GM23338 (cell line): Measurements from ENCODE around the gene UBE2F. TPM values are rescaled to one million over a fixed set of nuclear protein-coding genes. Genes with fewer than 3 reads are reported as not detected.

Source experiments
- ATAC-seq: fragments of 200-7000 bp; cut with Tn5 transposase; 3 replicates; pipeline ENCODE4 v1.9.1; 2020
- DNase-seq: peaks from one replicate; pipeline ENCODE4 v3.0.0-alpha.2; 2015; ENCODE audit warnings: low spot score
- H2AFZ ChIP-seq: fragments of 200-600 bp; sonication (generic); 2 replicates; pipeline ENCODE4 v1.8.0; 2016; ENCODE audit warnings: antibody characterized with exemption, mild to moderate bottlenecking, moderate library complexity
- H3F3A ChIP-seq: fragments of 200-600 bp; sonication (generic); replicated peaks from 2 replicates; pipeline ENCODE4 v1.8.0; 2017; ENCODE audit warnings: antibody characterized with exemption, mixed run types, low read depth
- H3K27ac ChIP-seq: fragments of 200-600 bp; sonication (generic); 2 replicates; pipeline ENCODE4 v1.6.1; 2016; ENCODE audit warnings: low read depth
- H3K27me3 ChIP-seq: fragments of 200-600 bp; sonication (generic); 2 replicates; pipeline ENCODE4 v1.8.0; 2016; ENCODE audit warnings: mild to moderate bottlenecking, mixed run types, moderate library complexity; ENCODE audit not compliant: insufficient read depth
- H3K36me3 ChIP-seq: fragments of 200-600 bp; sonication (generic); 2 replicates; pipeline ENCODE4 v1.8.0; 2016; ENCODE audit warnings: mild to moderate bottlenecking; ENCODE audit not compliant: insufficient read depth
- H3K4me1 ChIP-seq: fragments of 200-600 bp; sonication (generic); 2 replicates; pipeline ENCODE4 v1.8.0; 2016; ENCODE audit warnings: mild to moderate bottlenecking, moderate library complexity; ENCODE audit not compliant: insufficient read depth
- H3K4me2 ChIP-seq: fragments of 200-600 bp; sonication (generic); 2 replicates; pipeline ENCODE4 v1.7.1; 2017; ENCODE audit warnings: mixed run types
- H3K4me3 ChIP-seq: fragments of 200-600 bp; sonication (generic); 2 replicates; pipeline ENCODE4 v1.6.1; 2016; ENCODE audit warnings: mixed run types
- H3K79me2 ChIP-seq: fragments of 200-600 bp; sonication (generic); replicated peaks from 2 replicates; pipeline ENCODE4 v1.8.0; 2017; ENCODE audit warnings: mild to moderate bottlenecking; ENCODE audit not compliant: insufficient read depth
- H3K9me2 ChIP-seq: fragments of 200-600 bp; sonication (generic); 2 replicates; pipeline ENCODE4 v1.8.0; 2017; ENCODE audit not compliant: insufficient read depth
- H4K20me1 ChIP-seq: fragments of 200-600 bp; sonication (generic); replicated peaks from 2 replicates; pipeline ENCODE4 v1.8.0; 2017; ENCODE audit warnings: mild to moderate bottlenecking; ENCODE audit not compliant: insufficient read depth
- H3K27ac Mint-ChIP-seq: 2 replicates; pipeline ENCODE4 v1.8.0; 2020; ENCODE audit warnings: inconsistent platforms, mild to moderate bottlenecking, moderate library complexity, mixed read lengths
- H3K27me3 Mint-ChIP-seq: 3 replicates; pipeline ENCODE4 v1.8.0; 2022; ENCODE audit warnings: low read depth, mild to moderate bottlenecking, moderate library complexity, mixed read lengths, inconsistent platforms; ENCODE audit not compliant: insufficient read depth, poor library complexity
- H3K36me3 Mint-ChIP-seq: 3 replicates; pipeline ENCODE4 v1.8.0; 2021; ENCODE audit warnings: low read depth, mild to moderate bottlenecking, inconsistent platforms, moderate library complexity, mixed read lengths
- H3K4me1 Mint-ChIP-seq: 3 replicates; pipeline ENCODE4 v1.8.0; 2020; ENCODE audit warnings: mild to moderate bottlenecking, inconsistent platforms, mixed read lengths
- H3K4me3 Mint-ChIP-seq: 3 replicates; pipeline ENCODE4 v1.8.0; 2021; ENCODE audit warnings: moderate library complexity, mild to moderate bottlenecking, inconsistent platforms, mixed read lengths
- H3K9me3 Mint-ChIP-seq: 3 replicates; pipeline ENCODE4 v1.8.0; 2020; ENCODE audit warnings: moderate library complexity, mild to moderate bottlenecking, inconsistent platforms, mixed read lengths
- CREB1 ChIP-seq: fragments of 250-450 bp; sonication (Bioruptor Pico); IDR thresholded peaks from 2 replicates; pipeline ENCODE4 v1.5.0; 2020; ENCODE audit warnings: low read depth, mild to moderate bottlenecking, moderate library complexity
- EZH2 ChIP-seq: fragments of 200-600 bp; sonication (generic); IDR thresholded peaks from one replicate; pipeline ENCODE4 v1.8.0; 2017; ENCODE audit warnings: antibody characterized with exemption, mild to moderate bottlenecking, low read depth; ENCODE audit not compliant: unreplicated experiment
- EZH2phosphoT487 ChIP-seq: fragments of 200-600 bp; sonication (generic); IDR thresholded peaks from one replicate; pipeline ENCODE4 v1.8.1; 2018; ENCODE audit warnings: antibody characterized with exemption; ENCODE audit not compliant: unreplicated experiment
- JUNB ChIP-seq: IDR thresholded peaks from one replicate; pipeline ENCODE4 v1.6.1; 2016; ENCODE audit warnings: antibody characterized with exemption; ENCODE audit not compliant: unreplicated experiment
- NANOG ChIP-seq: IDR thresholded peaks from 2 replicates; pipeline ENCODE4 v1.6.1; 2016; ENCODE audit warnings: antibody characterized with exemption, borderline replicate concordance
- POLR2AphosphoS5 ChIP-seq: IDR thresholded peaks from 2 replicates; pipeline ENCODE4 v1.6.1; 2016; ENCODE audit warnings: antibody characterized with exemption, low read depth
- STAT1 ChIP-seq: IDR thresholded peaks from one replicate; pipeline ENCODE4 v1.6.1; 2016; ENCODE audit warnings: antibody characterized with exemption; ENCODE audit not compliant: unreplicated experiment
- ZNF114 ChIP-seq: fragments of 250-450 bp; sonication (Bioruptor Pico); IDR thresholded peaks from 2 replicates; pipeline ENCODE4 v1.5.0; 2020; ENCODE audit warnings: mild to moderate bottlenecking, moderate library complexity
- ZNF331 ChIP-seq: fragments of 250-450 bp; sonication (Bioruptor Pico); IDR thresholded peaks from 2 replicates; pipeline ENCODE4 v1.5.0; 2020; ENCODE audit warnings: low read depth, mild to moderate bottlenecking, moderate library complexity
- polyA plus RNA-seq: library from polyadenylated mRNA; unstranded; fragments of >200 nt; fragmentation: Nextera tagmentation; extraction: Ambion mirVana; gene quantifications from 2 replicates; pipeline ENCODE4 v1.2.1, GENCODE V29; 2016
- total RNA-seq: library from RNA; depleted of rRNA; stranded (reverse); fragments of >200 nt; shearing (Covaris generic); gene quantifications from 2 replicates; pipeline ENCODE4 v1.2.3, GENCODE V29; 2014
- TF ChIP-seq, protein P1 (sequence below), 2 experiments: fragments of 200-600 bp in 1 of 2; sonication (generic) in 1 of 2; conservative IDR thresholded peaks; 2 replicates each; pipeline versions ENCODE4 v1.5.1 to v1.6.1; 2016 to 2017; ENCODE audit warnings: antibody characterized with exemption in 2 of 2, low read depth in 2 of 2, mild to moderate bottlenecking in 2 of 2, moderate library complexity in 1 of 2
- TF ChIP-seq, protein P2 (sequence below): IDR thresholded peaks from 2 replicates; pipeline ENCODE4 v1.6.1; 2016; ENCODE audit warnings: antibody characterized with exemption
- TF ChIP-seq, protein P3 (sequence below): fragments of 250-450 bp; sonication (Bioruptor Pico); IDR thresholded peaks from 2 replicates; pipeline ENCODE4 v1.5.0; 2020; ENCODE audit warnings: mild to moderate bottlenecking, moderate library complexity

Gene UBE2F
- total and polyA plus RNA-seq, 2 experiments from 2014 or later = 98.2 to 106 TPM

DNA sequence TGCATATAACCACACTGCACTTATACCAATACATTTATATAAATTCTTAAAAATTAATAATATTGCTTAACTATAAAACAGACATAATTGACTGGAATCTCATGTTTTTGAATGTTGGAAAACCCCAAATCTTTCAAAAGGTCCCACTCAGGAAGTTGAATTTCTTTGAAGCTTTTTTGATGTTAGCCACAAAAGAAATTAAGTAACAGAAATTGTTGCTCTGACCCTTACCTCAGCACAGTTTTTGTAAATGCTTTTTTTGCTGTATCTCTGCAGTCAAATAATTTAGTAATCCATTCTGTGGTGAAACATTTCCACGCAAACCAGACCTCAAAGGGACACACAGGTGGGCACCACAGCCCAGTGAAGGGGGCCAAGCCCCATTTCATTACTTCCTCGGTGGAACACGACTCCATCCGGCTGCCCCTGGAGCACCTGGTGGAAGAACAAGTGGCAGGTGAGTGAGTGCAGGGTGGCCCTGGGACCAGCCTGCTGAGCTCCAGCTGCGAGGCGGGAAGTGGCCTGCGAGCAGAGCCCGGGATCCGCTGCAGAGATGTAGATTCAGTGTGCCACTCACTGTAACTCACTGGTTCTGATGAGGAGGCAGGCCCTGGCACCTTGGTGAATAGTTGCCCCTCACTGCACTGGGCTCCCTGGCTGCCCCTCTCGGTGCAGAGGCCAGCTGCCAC lies 102.4 kb downstream of the UBE2F start:
- Mint-ChIP-seq H3K4me3 (no peak overlapping the region), H3K9me3 (no peaks in the 10 kb centered on the region), H3K27me3 (peaks cover 4% of the 10 kb centered on the region), H3K36me3 (peaks cover 87% of the 10 kb centered on the region), H3K27ac (no peak overlapping the region), H3K4me1 (no peaks in the 10 kb centered on the region)
- H4K20me1 ChIP-seq = peaks cover 36% of the 10 kb centered on the region
- no peak overlapping the region for H3K4me3 ChIP-seq
- H2AFZ ChIP-seq = no peak overlapping the region
- TF ChIP-seq ZNF114 (no peak), POLR2AphosphoS5 (no peak), ZNF331 (no peak), CREB1 (CRISPR knock-in tag) (no peak), JUNB (no peak), EZH2 (no peak)
- peaks cover 87% of the 10 kb centered on the region for H3K79me2 ChIP-seq
- DNase-seq (no peak), ATAC-seq (no peak)
- no peak overlapping the region for H3K4me2 ChIP-seq
- no peaks in the 10 kb centered on the region for H3K9me2 ChIP-seq
- 0 out of 2 replicates have a peak, but pooled peaks cover 4% of the 10 kb centered on the region for H3F3A ChIP-seq
- no peaks in the 10 kb centered on the region for H3K4me1 ChIP-seq
- H3K27ac ChIP-seq = no peak overlapping the region
- H3K27me3 ChIP-seq = no peaks in the 10 kb centered on the region
- peaks cover 55% of the 10 kb centered on the region for H3K36me3 ChIP-seq

DNA sequence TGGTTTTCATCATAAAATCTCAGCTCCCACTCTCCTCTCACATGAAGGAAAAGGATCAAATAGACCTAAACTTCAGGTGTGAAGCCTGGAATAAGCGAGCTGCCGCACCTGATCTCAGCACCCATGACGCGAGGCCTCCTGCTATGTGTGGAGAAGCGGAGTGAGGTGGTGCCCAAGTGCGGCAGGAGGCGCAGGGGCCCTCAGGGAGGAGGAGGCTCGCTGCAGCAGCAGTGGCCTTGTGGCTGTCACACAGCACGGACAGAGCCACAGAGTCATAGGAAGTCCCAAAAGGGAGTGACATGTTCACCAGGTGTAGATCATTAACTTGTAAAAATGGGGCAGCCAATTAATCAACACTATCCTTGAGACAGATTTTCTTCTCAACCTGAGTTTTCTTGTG lies 103.1 kb downstream of the UBE2F start:
- Mint-ChIP-seq H3K27me3 (peaks cover 4% of the 10 kb centered on the region), H3K4me1 (no peaks in the 10 kb centered on the region), H3K9me3 (no peaks in the 10 kb centered on the region), H3K36me3 (peaks cover 87% of the 10 kb centered on the region), H3K27ac (no peak overlapping the region), H3K4me3 (no peak overlapping the region)
- no peak overlapping the region for H3K4me3 ChIP-seq
- H3K4me2 ChIP-seq = no peak overlapping the region
- H3F3A ChIP-seq = 0 out of 2 replicates have a peak, but pooled peaks cover 4% of the 10 kb centered on the region
- no peak for TF ChIP-seq STAT1
- TF ChIP-seq CREB1 (CRISPR knock-in tag) = no peak
- no peak for TF ChIP-seq EZH2phosphoT487
- no peak for TF ChIP-seq JUNB
- TF ChIP-seq ZNF331 = no peak
- TF ChIP-seq, protein P1, sequence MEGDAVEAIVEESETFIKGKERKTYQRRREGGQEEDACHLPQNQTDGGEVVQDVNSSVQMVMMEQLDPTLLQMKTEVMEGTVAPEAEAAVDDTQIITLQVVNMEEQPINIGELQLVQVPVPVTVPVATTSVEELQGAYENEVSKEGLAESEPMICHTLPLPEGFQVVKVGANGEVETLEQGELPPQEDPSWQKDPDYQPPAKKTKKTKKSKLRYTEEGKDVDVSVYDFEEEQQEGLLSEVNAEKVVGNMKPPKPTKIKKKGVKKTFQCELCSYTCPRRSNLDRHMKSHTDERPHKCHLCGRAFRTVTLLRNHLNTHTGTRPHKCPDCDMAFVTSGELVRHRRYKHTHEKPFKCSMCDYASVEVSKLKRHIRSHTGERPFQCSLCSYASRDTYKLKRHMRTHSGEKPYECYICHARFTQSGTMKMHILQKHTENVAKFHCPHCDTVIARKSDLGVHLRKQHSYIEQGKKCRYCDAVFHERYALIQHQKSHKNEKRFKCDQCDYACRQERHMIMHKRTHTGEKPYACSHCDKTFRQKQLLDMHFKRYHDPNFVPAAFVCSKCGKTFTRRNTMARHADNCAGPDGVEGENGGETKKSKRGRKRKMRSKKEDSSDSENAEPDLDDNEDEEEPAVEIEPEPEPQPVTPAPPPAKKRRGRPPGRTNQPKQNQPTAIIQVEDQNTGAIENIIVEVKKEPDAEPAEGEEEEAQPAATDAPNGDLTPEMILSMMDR (conservative IDR thresholded peaks at IDR 0.05; ENCODE audit: low read depth in 2 of 2) = no peak
- no peak for TF ChIP-seq ZNF114
- TF ChIP-seq, protein P2, sequence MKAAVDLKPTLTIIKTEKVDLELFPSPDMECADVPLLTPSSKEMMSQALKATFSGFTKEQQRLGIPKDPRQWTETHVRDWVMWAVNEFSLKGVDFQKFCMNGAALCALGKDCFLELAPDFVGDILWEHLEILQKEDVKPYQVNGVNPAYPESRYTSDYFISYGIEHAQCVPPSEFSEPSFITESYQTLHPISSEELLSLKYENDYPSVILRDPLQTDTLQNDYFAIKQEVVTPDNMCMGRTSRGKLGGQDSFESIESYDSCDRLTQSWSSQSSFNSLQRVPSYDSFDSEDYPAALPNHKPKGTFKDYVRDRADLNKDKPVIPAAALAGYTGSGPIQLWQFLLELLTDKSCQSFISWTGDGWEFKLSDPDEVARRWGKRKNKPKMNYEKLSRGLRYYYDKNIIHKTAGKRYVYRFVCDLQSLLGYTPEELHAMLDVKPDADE = no peak
- no peak for TF ChIP-seq EZH2
- TF ChIP-seq, protein P3, sequence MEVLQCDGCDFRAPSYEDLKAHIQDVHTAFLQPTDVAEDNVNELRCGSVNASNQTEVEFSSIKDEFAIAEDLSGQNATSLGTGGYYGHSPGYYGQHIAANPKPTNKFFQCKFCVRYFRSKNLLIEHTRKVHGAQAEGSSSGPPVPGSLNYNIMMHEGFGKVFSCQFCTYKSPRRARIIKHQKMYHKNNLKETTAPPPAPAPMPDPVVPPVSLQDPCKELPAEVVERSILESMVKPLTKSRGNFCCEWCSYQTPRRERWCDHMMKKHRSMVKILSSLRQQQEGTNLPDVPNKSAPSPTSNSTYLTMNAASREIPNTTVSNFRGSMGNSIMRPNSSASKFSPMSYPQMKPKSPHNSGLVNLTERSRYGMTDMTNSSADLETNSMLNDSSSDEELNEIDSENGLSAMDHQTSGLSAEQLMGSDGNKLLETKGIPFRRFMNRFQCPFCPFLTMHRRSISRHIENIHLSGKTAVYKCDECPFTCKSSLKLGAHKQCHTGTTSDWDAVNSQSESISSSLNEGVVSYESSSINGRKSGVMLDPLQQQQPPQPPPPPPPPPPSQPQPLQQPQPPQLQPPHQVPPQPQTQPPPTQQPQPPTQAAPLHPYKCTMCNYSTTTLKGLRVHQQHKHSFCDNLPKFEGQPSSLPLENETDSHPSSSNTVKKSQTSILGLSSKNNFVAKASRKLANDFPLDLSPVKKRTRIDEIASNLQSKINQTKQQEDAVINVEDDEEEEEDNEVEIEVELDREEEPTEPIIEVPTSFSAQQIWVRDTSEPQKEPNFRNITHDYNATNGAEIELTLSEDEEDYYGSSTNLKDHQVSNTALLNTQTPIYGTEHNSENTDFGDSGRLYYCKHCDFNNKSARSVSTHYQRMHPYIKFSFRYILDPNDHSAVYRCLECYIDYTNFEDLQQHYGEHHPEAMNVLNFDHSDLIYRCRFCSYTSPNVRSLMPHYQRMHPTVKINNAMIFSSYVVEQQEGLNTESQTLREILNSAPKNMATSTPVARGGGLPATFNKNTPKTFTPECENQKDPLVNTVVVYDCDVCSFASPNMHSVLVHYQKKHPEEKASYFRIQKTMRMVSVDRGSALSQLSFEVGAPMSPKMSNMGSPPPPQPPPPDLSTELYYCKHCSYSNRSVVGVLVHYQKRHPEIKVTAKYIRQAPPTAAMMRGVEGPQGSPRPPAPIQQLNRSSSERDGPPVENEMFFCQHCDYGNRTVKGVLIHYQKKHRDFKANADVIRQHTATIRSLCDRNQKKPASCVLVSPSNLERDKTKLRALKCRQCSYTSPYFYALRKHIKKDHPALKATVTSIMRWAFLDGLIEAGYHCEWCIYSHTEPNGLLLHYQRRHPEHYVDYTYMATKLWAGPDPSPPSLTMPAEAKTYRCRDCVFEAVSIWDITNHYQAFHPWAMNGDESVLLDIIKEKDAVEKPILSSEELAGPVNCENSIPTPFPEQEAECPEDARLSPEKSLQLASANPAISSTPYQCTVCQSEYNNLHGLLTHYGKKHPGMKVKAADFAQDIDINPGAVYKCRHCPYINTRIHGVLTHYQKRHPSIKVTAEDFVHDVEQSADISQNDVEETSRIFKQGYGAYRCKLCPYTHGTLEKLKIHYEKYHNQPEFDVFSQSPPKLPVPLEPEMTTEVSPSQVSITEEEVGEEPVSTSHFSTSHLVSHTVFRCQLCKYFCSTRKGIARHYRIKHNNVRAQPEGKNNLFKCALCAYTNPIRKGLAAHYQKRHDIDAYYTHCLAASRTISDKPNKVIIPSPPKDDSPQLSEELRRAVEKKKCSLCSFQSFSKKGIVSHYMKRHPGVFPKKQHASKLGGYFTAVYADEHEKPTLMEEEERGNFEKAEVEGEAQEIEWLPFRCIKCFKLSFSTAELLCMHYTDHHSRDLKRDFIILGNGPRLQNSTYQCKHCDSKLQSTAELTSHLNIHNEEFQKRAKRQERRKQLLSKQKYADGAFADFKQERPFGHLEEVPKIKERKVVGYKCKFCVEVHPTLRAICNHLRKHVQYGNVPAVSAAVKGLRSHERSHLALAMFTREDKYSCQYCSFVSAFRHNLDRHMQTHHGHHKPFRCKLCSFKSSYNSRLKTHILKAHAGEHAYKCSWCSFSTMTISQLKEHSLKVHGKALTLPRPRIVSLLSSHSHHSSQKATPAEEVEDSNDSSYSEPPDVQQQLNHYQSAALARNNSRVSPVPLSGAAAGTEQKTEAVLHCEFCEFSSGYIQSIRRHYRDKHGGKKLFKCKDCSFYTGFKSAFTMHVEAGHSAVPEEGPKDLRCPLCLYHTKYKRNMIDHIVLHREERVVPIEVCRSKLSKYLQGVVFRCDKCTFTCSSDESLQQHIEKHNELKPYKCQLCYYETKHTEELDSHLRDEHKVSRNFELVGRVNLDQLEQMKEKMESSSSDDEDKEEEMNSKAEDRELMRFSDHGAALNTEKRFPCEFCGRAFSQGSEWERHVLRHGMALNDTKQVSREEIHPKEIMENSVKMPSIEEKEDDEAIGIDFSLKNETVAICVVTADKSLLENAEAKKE (CRISPR knock-in tag) = no peak
- TF ChIP-seq NANOG = no peak
- peaks cover 49% of the 10 kb centered on the region for H3K36me3 ChIP-seq
- no peak overlapping the region for H3K27ac ChIP-seq
- H4K20me1 ChIP-seq = peaks cover 36% of the 10 kb centered on the region
- H3K9me2 ChIP-seq = no peaks in the 10 kb centered on the region
- no peak for DNase-seq
- no peak overlapping the region for H2AFZ ChIP-seq
- no peak for ATAC-seq
- H3K4me1 ChIP-seq = no peaks in the 10 kb centered on the region
- H3K79me2 ChIP-seq = peaks cover 87% of the 10 kb centered on the region
- no peaks in the 10 kb centered on the region for H3K27me3 ChIP-seq
